GM18502 (cell line): ENCODE measurements around the gene NUP214.

ENCODE experiments used
- ATAC-seq: cut with Tn5 transposase; IDR thresholded peaks from one replicate; pipeline ENCODE4 v1.9.1; 2021; ENCODE audit warnings: mild to moderate bottlenecking; ENCODE audit not compliant: unreplicated experiment, poor library complexity

NUP214 gene

GRCh38 chr9:131274674-131275331, 149.4 kb downstream of the NUP214 start:
- no peak for ATAC-seq

GRCh38 chr9:131275332-131276093, 150.1 kb downstream of the NUP214 start:
- no peak for ATAC-seq

GRCh38 chr9:131276094-131276888, 150.9 kb downstream of the NUP214 start, which contains the start of gene FAM78A:
TSS of gene FAM78A (minus strand) at chr9:131276510. CDS start at chr9:131276179, 331 bp downstream.
- ATAC-seq = no peak

GRCh38 chr9:131276891-131277286, 151.5 kb downstream of the NUP214 start:
- ATAC-seq = peak; percentile 12

GRCh38 chr9:131277287-131277909, 152.0 kb downstream of the NUP214 start:
- peak; percentile 15 for ATAC-seq

GRCh38 chr9:131277910-131278701, 152.7 kb downstream of the NUP214 start:
- peak; percentile 39 for ATAC-seq

- no peak for ATAC-seq
Observed at GRCh38 chr9:131278702-131279111, 153.3 kb downstream of the NUP214 start.

- ATAC-seq = no peak
Observed at GRCh38 chr9:131279196-131279862, 153.9 kb downstream of the NUP214 start.

GRCh38 chr9:131279863-131280570, 154.6 kb downstream of the NUP214 start:
- no peak for ATAC-seq

- ATAC-seq = no peak
Observed at GRCh38 chr9:131280660-131281059, 155.3 kb downstream of the NUP214 start.

- ATAC-seq = no peak
Observed at GRCh38 chr9:131281119-131281965, 156.0 kb downstream of the NUP214 start.

- ATAC-seq = no peak
Observed at GRCh38 chr9:131282175-131282574, 156.8 kb downstream of the NUP214 start.

GRCh38 chr9:131282688-131283422, 157.5 kb downstream of the NUP214 start:
- no peak for ATAC-seq
